Fibroblast of the aortic adventitia (primary cell): ENCODE results near the gene HBB. TPM values are rescaled to one million over a fixed set of nuclear protein-coding genes. Genes with fewer than 3 reads are reported as not detected.

ENCODE experiments used
- DNase-seq: peaks from one replicate; pipeline ENCODE4 v3.0.0-alpha.2; 2010; ENCODE audit warnings: low read depth
- H3K4me3 ChIP-seq: 2 replicates; pipeline ENCODE4 v1.5.1; 2011; ENCODE audit warnings: low read depth, mild to moderate bottlenecking, control low read depth, low read length, moderate library complexity
- CTCF ChIP-seq: IDR thresholded peaks from 2 replicates; pipeline ENCODE4 v1.5.1; 2011; ENCODE audit warnings: mild to moderate bottlenecking, low read length, control low read depth, inconsistent platforms; ENCODE audit not compliant: insufficient read depth
- total RNA-seq: library from RNA; depleted of rRNA; stranded (reverse); fragments of >200 nt; gene quantifications from 2 replicates; pipeline ENCODE4 v1.2.3, GENCODE V29; 2012; ENCODE audit warnings: low replicate concordance

HBB gene
- not detected in 2 replicates for total RNA-seq

GRCh38 chr11:5226732-5227310, at the start of gene HBB:
HBB (minus strand) TSS chr11:5227071; CDS start chr11:5227021, 50 bp downstream.
- TF ChIP-seq CTCF: no peak
- DNase-seq: no peak
- H3K4me3 ChIP-seq: no peak within 1 kb of the TSS

GRCh38 chr11:5275369-5276110, 48.7 kb upstream of the HBB start:
- H3K4me3 ChIP-seq: no peak overlapping the region
- peak; percentile 14 for DNase-seq
- TF ChIP-seq CTCF: no peak

- H3K4me3 ChIP-seq: no peak overlapping the region
- DNase-seq: no peak
- TF ChIP-seq CTCF: no peak
Measured at GRCh38 chr11:5274395-5274794, 47.5 kb upstream of the HBB start.

- no peak for DNase-seq
Measured at GRCh38 chr11:5272395-5273017, 45.6 kb upstream of the HBB start.

GRCh38 chr11:5269715-5270147, 42.9 kb upstream of the HBB start, which contains the start of gene HBE1:
HBE1 (minus strand) TSS chr11:5269945; CDS start chr11:5269890, 55 bp downstream.
- no peak for DNase-seq
- no peak for TF ChIP-seq CTCF
- H3K4me3 ChIP-seq: no peak within 1 kb of the TSS

More at GRCh38 chr11:5272395-5273017, 45.6 kb upstream of the HBB start:
- no peak overlapping the region for H3K4me3 ChIP-seq
- no peak for TF ChIP-seq CTCF

GRCh38 chr11:5267033-5267563, 40.2 kb upstream of the HBB start:
- no peak overlapping the region for H3K4me3 ChIP-seq
- DNase-seq: no peak
- TF ChIP-seq CTCF: no peak
